IPS DF 4.7 (cell line): Measurements from ENCODE around the gene NNMT.

ENCODE experiments used
- DNase-seq: peaks from one replicate; pipeline ENCODE4 v3.0.0-alpha.2; 2013; ENCODE audit warnings: low spot score; ENCODE audit errors: extremely low read depth

The NNMT gene

DNA sequence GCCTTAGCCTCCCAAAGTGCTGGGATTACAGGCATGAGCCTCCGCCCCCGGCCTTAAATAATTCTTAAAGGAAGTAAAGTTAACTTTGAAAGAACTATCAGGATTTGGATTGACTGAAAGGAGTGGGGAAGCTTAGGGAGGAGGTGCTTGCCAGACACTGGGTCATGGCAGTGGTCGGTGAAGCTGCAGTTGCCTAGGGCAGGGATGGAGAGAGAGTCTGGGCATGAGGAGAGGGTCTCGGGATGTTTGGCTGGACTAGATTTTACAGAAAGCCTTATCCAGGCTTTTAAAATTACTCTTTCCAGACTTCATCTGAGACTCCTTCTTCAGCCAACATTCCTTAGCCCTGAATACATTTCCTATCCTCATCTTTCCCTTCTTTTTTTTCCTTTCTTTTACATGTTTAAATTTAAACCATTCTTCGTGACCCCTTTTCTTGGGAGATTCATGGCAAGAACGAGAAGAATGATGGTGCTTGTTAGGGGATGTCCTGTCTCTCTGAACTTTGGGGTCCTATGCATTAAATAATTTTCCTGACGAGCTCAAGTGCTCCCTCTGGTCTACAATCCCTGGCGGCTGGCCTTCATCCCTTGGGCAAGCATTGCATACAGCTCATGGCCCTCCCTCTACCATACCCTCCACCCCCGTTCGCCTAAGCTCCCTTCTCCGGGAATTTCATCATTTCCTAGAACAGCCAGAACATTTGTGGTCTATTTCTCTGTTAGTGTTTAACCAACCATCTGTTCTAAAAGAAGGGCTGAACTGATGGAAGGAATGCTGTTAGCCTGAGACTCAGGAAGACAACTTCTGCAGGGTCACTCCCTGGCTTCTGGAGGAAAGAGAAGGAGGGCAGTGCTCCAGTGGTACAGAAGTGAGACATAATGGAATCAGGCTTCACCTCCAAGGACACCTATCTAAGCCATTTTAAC, at the start of gene NNMT:
NNMT (plus strand) TSS at position 724 of the 929 bp plus-strand sequence; CDS start at position 882, 158 bp downstream.
- DNase-seq, result no peak

- no peak for DNase-seq
These were observed 49.0 kb upstream of the NNMT start for GRCh38 chr11:114247070-114247789.

GRCh38 chr11:114250180-114250579, 46.0 kb upstream of the NNMT start:
- DNase-seq, result no peak

- no peak for DNase-seq
These were observed 45.0 kb upstream of the NNMT start for GRCh38 chr11:114250993-114251814.

DNA sequence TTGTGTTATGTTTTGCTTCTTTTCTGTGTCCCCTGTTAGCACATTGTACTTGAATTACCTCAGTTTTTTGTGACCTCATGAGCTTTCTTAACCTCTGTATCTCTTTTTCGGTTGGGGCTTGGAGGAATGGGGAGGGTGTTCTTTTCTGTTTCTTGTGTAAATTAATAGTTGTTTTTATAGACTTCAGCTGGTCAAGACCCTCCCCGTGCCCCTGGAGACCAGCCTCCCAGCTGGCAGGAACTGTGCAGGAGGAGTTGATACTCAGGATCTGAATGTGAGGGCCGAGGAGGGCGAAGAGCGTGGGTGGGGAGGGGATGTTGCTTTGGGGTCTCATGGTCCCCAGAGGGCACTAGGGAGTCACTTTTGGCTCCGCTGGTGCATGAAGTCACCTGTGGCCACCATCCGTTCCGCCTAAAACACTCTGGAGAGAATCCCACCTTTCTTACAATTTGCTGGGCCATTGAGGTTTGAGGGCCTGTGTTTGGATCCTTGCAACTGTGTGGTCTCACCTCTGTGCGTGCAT, 44.3 kb upstream of the NNMT start:
- DNase-seq, result no peak

DNA sequence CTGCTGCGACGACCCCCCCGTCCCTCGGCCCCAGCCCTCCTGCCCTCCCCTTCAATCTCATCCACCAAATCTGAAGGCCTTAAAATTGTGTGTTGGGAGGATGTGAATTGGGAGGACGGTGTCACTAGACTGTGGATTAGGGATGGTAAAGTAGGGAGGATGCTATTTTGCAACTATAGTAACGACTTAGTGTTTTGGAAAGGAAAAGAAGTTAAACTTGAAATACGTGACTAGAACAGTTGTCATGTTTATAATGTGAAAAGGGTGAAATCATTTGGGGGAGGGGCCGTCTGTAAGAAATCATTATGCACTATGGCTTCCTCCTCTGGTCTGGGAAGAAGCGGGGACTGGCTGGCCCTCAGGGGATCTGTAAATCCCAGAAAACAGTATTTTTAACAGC, 43.4 kb upstream of the NNMT start:
- no peak for DNase-seq

DNA sequence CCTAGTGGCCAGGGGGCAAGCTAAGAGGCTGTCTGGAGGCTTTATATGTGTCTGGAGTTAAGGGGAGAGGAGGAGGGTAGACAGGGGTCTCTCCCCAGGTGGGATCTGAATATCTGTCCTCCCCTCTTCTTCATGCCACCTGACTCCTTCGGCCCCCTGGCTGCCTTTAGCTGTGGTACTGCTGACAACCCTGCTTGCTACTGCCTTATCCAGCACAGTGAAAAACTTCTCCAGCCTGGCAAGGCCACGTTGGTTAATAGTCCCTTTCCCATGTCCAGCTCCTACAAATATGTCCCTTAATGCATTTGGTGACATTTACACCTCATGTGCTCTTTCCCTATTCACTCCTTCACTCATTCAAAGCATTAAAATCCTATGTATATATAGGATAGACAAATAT, 42.4 kb upstream of the NNMT start:
- DNase-seq, result no peak

DNA sequence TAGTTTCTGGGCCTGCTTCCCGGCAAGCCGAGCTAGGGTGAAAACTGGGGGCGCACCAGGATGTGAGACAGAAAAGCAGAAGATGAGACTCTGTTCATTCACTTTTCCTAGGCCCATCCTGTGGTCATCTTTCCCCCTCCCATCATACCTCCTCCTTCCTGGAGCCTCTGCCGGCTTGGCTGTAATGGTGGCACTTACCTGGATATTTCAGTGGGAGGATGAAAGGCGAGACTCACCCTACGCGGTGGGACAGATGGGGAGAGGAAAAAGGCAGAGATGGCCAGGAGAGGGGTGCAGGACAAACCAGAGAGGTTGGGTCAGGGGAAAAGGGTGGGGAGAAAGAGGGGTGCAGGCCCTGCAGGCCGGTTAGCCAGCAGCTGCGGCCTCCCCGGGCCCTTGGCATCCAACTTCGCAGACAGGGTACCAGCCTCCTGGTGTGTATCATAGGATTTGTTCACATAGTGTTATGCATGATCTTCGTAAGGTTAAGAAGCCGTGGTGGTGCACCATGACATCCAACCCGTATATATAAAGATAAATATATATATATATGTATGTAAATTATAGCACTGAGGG, 41.5 kb upstream of the NNMT start:
- no peak for DNase-seq

DNA sequence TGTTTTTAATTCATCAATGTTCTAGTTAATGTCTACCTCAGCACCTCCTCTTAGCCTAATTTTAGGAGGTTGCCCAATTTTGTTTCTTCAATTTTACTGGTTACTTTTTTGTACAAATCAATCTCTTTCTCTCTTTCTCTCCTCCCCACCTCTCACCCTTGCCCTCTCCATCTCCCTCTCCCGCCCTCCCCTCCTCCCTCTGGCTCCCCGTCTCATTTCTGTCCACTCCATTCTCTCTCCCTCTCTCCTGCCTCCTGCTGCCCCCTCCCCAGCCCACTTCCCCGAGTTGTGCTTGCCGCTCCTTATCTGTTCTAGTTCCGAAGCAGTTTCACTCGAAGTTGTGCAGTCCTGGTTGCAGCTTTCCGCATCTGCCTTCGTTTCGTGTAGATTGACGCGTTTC, 40.9 kb upstream of the NNMT start:
- no peak for DNase-seq

DNA sequence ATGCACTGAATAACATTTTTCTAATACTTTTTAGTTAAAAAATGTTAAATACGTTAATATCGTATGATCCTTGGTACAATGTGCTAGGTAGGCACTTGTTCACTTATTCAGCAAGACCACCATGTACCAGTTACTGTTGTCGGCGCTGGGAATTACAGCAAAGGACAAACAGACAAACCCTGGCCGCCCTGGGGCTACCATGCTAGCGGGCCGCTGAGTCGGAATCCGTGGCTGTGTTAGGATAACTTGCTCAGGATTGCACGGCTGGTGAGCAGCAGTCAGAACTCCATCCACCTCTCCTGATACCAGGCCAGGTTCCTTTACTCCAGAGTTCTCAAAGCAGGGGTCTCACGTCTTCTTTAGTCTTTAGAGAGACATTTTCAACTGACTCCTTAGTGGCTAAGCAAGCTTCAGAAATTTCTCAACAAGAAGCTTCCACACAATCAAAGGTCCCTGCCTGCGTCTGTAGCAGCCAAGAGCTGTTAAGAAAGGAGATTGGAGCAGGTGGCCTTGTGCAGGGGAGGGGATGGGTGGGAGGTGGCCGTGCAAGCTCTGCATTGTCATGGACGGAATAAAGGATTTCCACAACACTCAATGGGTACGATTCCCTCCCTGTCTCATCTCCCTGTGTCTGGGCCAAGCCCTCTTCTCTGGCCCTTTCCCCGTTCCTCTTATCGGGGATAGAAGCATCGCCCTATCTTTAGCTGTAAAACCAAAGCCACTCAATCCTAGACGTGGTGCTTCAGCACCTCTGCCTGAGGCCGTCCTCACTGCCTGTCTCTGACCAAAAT, 39.8 kb upstream of the NNMT start:
- no peak for DNase-seq

GRCh38 chr11:114256967-114257286, 39.3 kb upstream of the NNMT start:
- DNase-seq, result no peak

DNA sequence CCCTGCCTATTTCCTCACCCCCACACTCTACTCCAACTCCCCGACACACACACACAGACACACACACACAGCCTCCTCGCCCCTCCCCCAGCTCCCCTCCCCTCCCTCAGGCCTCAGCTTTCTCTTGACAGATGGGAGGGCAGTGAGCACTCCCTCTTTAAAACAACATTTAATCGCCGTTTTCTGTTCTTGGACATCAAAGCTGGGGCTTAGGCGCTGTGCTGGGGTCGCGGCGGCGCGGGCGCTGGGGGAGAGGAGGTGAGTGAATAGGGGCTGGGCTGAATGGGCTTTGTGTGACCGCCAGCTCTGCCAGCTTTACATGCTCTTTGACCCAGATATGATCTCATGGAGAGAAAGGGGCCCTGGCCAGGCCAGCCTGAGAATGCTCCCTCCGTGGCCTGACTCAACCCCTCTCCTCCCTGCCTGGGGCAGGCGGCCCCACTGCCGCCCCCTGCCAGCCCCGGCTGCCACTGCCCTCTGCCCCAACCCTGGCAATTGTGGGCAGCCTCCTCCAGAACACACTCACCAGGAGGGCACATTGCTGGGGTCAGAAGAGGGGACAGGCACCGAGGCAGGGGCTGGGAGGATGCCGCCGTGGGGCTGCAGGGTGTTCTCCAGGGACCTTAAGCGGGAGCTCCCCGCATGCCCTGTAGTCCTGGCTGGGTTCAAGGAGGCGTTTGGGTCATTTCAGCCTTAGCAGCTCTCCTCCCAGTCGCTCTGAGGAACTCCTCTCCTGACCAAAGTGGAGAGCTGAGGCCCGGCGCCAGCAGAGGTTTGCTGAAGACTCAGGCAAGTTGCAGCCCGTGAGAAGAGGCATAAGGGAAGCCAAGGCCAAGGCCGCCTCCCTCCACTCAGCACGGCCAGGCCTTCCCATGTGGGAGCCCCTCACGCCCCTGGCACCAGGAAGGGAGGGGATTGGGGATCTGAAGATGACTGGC, 38.3 kb upstream of the NNMT start:
- DNase-seq, result no peak

- DNase-seq, result no peak
These were observed 37.5 kb upstream of the NNMT start for GRCh38 chr11:114258696-114259095.

DNA sequence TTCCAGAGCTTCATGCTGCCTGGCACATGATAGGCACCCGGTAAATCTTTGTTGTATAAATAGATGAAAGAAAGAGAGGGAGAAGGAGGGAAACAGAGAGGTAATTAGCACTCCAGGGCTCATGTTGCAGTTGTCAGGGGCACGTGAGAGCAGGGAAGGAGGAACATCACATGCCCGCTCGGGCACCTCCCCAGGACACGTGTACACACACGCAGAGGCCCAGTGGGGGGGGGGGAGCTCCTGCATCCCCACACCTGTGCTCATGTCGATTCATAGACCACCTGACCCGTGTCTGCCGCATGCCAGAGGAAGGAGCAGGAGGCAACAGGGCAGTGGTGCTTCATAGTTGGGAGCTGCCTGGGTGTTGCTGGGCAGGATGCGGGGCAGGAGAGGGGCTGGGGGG, 37.1 kb upstream of the NNMT start:
- no peak for DNase-seq

GRCh38 chr11:114259551-114259983, 36.6 kb upstream of the NNMT start:
- no peak for DNase-seq

GRCh38 chr11:114260077-114260476, 36.1 kb upstream of the NNMT start:
- no peak for DNase-seq

DNA sequence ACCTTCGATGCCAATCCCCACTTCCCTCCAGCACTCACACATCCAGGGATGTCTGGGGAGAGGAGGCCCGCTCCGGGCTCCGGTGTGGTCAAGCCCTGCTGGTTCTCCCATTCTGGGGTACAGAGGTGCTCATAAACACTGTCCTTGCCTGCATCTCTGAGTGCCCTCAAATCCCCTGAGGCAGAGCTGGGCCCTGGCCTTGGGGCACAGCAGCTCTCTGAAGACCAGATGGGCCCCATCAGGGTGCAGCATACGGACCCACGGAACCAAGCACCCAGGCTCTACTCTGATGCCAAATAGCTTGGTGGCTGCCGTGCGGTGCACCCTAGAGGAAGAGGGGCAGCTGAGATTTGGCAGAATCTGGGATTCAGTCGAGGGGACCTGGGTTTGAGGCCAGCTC, 35.7 kb upstream of the NNMT start:
- DNase-seq, result no peak

GRCh38 chr11:114261791-114262190, 34.4 kb upstream of the NNMT start:
- no peak for DNase-seq
